Smooth muscle cell (in vitro differentiated cells): ENCODE data around the gene ZIC1. TPM values are rescaled to one million over a fixed set of nuclear protein-coding genes. Genes with fewer than 3 reads are reported as not detected.
A peak's percentile ranks its signal among the peaks of the same experiment; 100 is the strongest.

ENCODE experiments used
- DNase-seq: peaks from one replicate; lab custom pipeline; 2025; ENCODE audit not compliant: unreplicated experiment; lab: John Stamatoyannopoulos, UW
- H2AFZ ChIP-seq: fragments of 200-600 bp; sonication (generic); 2 replicates; pipeline ENCODE4 v1.6.0; 2016; ENCODE audit warnings: antibody characterized with exemption, low read depth, mild to moderate bottlenecking
- H3F3A ChIP-seq: fragments of 200-600 bp; sonication (generic); 2 replicates; pipeline ENCODE4 v1.6.0; 2017; ENCODE audit warnings: antibody characterized with exemption, low read depth
- H3K27ac ChIP-seq: fragments of 200-600 bp; sonication (generic); 2 replicates; pipeline ENCODE4 v1.5.1; 2016; ENCODE audit warnings: low read depth, mild to moderate bottlenecking
- H3K27me3 ChIP-seq: fragments of 200-600 bp; sonication (generic); 2 replicates; pipeline ENCODE4 v1.6.1; 2016; ENCODE audit warnings: low read depth, mild to moderate bottlenecking
- H3K36me3 ChIP-seq: fragments of 200-600 bp; sonication (generic); 2 replicates; pipeline ENCODE4 v1.5.1; 2016; ENCODE audit warnings: low read depth
- H3K4me1 ChIP-seq: fragments of 200-600 bp; sonication (generic); 2 replicates; pipeline ENCODE4 v1.5.1; 2016; ENCODE audit warnings: low read depth
- H3K4me2 ChIP-seq: fragments of 200-600 bp; sonication (generic); 2 replicates; pipeline ENCODE4 v1.6.0; 2016; ENCODE audit warnings: mild to moderate bottlenecking
- H3K4me3 ChIP-seq: fragments of 200-600 bp; sonication (generic); 2 replicates; pipeline ENCODE4 v1.5.1; 2016; ENCODE audit warnings: mild to moderate bottlenecking
- H3K79me2 ChIP-seq: fragments of 200-600 bp; sonication (generic); 2 replicates; pipeline ENCODE4 v1.6.0; 2016; ENCODE audit warnings: low read depth, mild to moderate bottlenecking
- H3K9ac ChIP-seq: fragments of 200-600 bp; sonication (generic); 2 replicates; pipeline ENCODE4 v1.6.0; 2016; ENCODE audit warnings: low read depth
- H3K9me3 ChIP-seq: fragments of 200-600 bp; sonication (generic); replicated peaks from 2 replicates; pipeline ENCODE4 v1.5.1; 2016; ENCODE audit warnings: low read depth
- H4K20me1 ChIP-seq: fragments of 200-600 bp; sonication (generic); 2 replicates; pipeline ENCODE4 v1.6.0; 2016; ENCODE audit warnings: low read depth
- WGBS: methylation state at CpG from one replicate; pipeline ENCODE4 v1.1.7; 2016; ENCODE audit warnings: low lambda C conversion rate; 5-methylcytosine and 5-hydroxymethylcytosine counted together
- polyA plus RNA-seq: library from polyadenylated mRNA; unstranded; fragments of >200 nt; fragmentation: Nextera tagmentation; extraction: Ambion mirVana; gene quantifications from 2 replicates; pipeline ENCODE4 v1.2.1, GENCODE V29; 2016
- total RNA-seq: library from RNA; depleted of rRNA; stranded (reverse); fragments of >200 nt; gene quantifications from 2 replicates; pipeline ENCODE4 v1.2.3, GENCODE V29; 2014
- TF ChIP-seq, protein P1 (sequence below): fragments of 200-600 bp; sonication (generic); IDR thresholded peaks from 2 replicates; pipeline ENCODE4 v1.5.1; 2017; ENCODE audit warnings: borderline replicate concordance, mild to moderate bottlenecking, antibody characterized with exemption; ENCODE audit not compliant: insufficient read depth, poor library complexity, severe bottlenecking

Gene ZIC1
- total and polyA plus RNA-seq, 2 experiments from 2014 or later = not detected

GRCh38 chr3:147369661-147370123 lies 39.5 kb upstream of the ZIC1 start:
- Histone ChIP-seq H3K27ac (no peak overlapping the region), H3K9ac (no peak overlapping the region), H3K4me3 (no peak overlapping the region), H3K79me2 (no peaks in the 10 kb centered on the region), H3K36me3 (no peaks in the 10 kb centered on the region), H4K20me1 (no peaks in the 10 kb centered on the region), H3K9me3 (no peaks in the 10 kb centered on the region), H3K4me2 (peak overlapping the region; percentile 57), H2AFZ (no peak overlapping the region), H3K27me3 (peaks cover 100% of the 10 kb centered on the region), H3F3A (no peaks in the 10 kb centered on the region), H3K4me1 (peaks cover 3% of the 10 kb centered on the region)
- DNase-seq = no peak
- TF ChIP-seq, protein P1, sequence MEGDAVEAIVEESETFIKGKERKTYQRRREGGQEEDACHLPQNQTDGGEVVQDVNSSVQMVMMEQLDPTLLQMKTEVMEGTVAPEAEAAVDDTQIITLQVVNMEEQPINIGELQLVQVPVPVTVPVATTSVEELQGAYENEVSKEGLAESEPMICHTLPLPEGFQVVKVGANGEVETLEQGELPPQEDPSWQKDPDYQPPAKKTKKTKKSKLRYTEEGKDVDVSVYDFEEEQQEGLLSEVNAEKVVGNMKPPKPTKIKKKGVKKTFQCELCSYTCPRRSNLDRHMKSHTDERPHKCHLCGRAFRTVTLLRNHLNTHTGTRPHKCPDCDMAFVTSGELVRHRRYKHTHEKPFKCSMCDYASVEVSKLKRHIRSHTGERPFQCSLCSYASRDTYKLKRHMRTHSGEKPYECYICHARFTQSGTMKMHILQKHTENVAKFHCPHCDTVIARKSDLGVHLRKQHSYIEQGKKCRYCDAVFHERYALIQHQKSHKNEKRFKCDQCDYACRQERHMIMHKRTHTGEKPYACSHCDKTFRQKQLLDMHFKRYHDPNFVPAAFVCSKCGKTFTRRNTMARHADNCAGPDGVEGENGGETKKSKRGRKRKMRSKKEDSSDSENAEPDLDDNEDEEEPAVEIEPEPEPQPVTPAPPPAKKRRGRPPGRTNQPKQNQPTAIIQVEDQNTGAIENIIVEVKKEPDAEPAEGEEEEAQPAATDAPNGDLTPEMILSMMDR = no peak
- 2% methylated on average over 18 of the region's 18 CpGs for WGBS

- no peak for DNase-seq
- TF ChIP-seq, protein P1 = no peak
- H4K20me1 ChIP-seq = no peaks in the 10 kb centered on the region
- 7% methylated on average over 19 of the region's 19 CpGs for WGBS
- no peaks in the 10 kb centered on the region for H3K36me3 ChIP-seq
- peaks cover 100% of the 10 kb centered on the region for H3K27me3 ChIP-seq
- no peaks in the 10 kb centered on the region for H3K79me2 ChIP-seq
- H3K4me3 ChIP-seq = no peak overlapping the region
- no peaks in the 10 kb centered on the region for H3F3A ChIP-seq
- no peak overlapping the region for H3K9ac ChIP-seq
- no peaks in the 10 kb centered on the region for H3K9me3 ChIP-seq
- peak overlapping the region; percentile 57 for H3K4me2 ChIP-seq
- H2AFZ ChIP-seq = no peak overlapping the region
- H3K4me1 ChIP-seq = peaks cover 3% of the 10 kb centered on the region
- no peak overlapping the region for H3K27ac ChIP-seq
Measured at GRCh38 chr3:147370349-147370748, 38.8 kb upstream of the ZIC1 start.

- Histone ChIP-seq H3F3A (no peaks in the 10 kb centered on the region), H3K27ac (no peak overlapping the region), H2AFZ (no peak overlapping the region), H3K4me1 (peaks cover 3% of the 10 kb centered on the region), H4K20me1 (no peaks in the 10 kb centered on the region), H3K9me3 (no peaks in the 10 kb centered on the region), H3K9ac (no peak overlapping the region), H3K79me2 (no peaks in the 10 kb centered on the region), H3K4me2 (no peak overlapping the region), H3K36me3 (no peaks in the 10 kb centered on the region), H3K4me3 (no peak overlapping the region), H3K27me3 (peaks cover 100% of the 10 kb centered on the region)
- no peak for DNase-seq
- TF ChIP-seq, protein P1 = no peak
- 1% methylated on average over 12 of the region's 12 CpGs for WGBS
Measured at GRCh38 chr3:147371140-147371539, 38.0 kb upstream of the ZIC1 start.

GRCh38 chr3:147371771-147372340 lies 37.3 kb upstream of the ZIC1 start:
- 15% methylated on average over 7 of the region's 7 CpGs for WGBS
- no peak for DNase-seq
- TF ChIP-seq, protein P1 = no peak

More at GRCh38 chr3:147371771-147372340, 37.3 kb upstream of the ZIC1 start:
- no peaks in the 10 kb centered on the region for H3F3A ChIP-seq
- H3K4me3 ChIP-seq = no peak overlapping the region
- H3K4me2 ChIP-seq = no peak overlapping the region
- no peaks in the 10 kb centered on the region for H3K36me3 ChIP-seq
- H3K9ac ChIP-seq = no peak overlapping the region
- H3K9me3 ChIP-seq = no peaks in the 10 kb centered on the region
- peaks cover 3% of the 10 kb centered on the region for H3K4me1 ChIP-seq
- no peak overlapping the region for H3K27ac ChIP-seq
- H2AFZ ChIP-seq = no peak overlapping the region
- peaks cover 100% of the 10 kb centered on the region for H3K27me3 ChIP-seq
- H4K20me1 ChIP-seq = no peaks in the 10 kb centered on the region
- no peaks in the 10 kb centered on the region for H3K79me2 ChIP-seq
